PC-9 (cell line): Measurements from ENCODE around the gene FBXL14. TPM values are rescaled to one million over a fixed set of nuclear protein-coding genes. Genes with fewer than 3 reads are reported as not detected.

Source experiments
- BruUV-seq: library from RNA; stranded (reverse); fragments of 400-500 nt; replicated peaks from 2 replicates; lab custom pipeline; 2021; lab: Mats Ljungman, UMichigan
- CTCF ChIA-PET: fragments of 300-600 bp; sonication (Branson Sonifier 250); formaldehyde crosslinking; loops from one replicate; lab custom pipeline; 2022; ENCODE audit warnings: antibody characterized with exemption; lab: Charles Lee
- POLR2A ChIA-PET: fragments of 300-600 bp; sonication (Branson Sonifier 250); formaldehyde crosslinking; loops from one replicate; lab custom pipeline; 2022; ENCODE audit warnings: antibody characterized with exemption; ENCODE audit not compliant: unreplicated experiment; lab: Charles Lee
- DNase-seq, 2 experiments: peaks; one replicate each; pipeline versions ENCODE4 v3.0.0 to v3.0.0-alpha.2; 2015 to 2022; ENCODE audit warnings: mixed read lengths in 1 of 2
- H2AFZ ChIP-seq: fragments of 200-600 bp; sonication (generic); 2 replicates; pipeline ENCODE4 v1.8.1; 2017; ENCODE audit warnings: antibody characterized with exemption
- H3F3A ChIP-seq: fragments of 200-600 bp; sonication (generic); 2 replicates; pipeline ENCODE4 v1.8.1; 2017; ENCODE audit warnings: antibody characterized with exemption, mild to moderate bottlenecking, low read depth; ENCODE audit not compliant: insufficient read depth
- H3K27ac ChIP-seq: fragments of 200-600 bp; sonication (generic); 2 replicates; pipeline ENCODE4 v1.6.1; 2016; ENCODE audit warnings: mixed run types
- H3K27me3 ChIP-seq: fragments of 200-600 bp; sonication (generic); 2 replicates; pipeline ENCODE4 v1.6.1; 2016; ENCODE audit warnings: low read depth, mixed run types; ENCODE audit not compliant: insufficient read depth
- H3K36me3 ChIP-seq: fragments of 200-600 bp; sonication (generic); 2 replicates; pipeline ENCODE4 v1.6.1; 2016; ENCODE audit warnings: low read depth, mixed run types
- H3K4me1 ChIP-seq: fragments of 200-600 bp; sonication (generic); replicated peaks from 2 replicates; pipeline ENCODE4 v1.6.1; 2016; ENCODE audit warnings: mixed run types; ENCODE audit not compliant: insufficient read depth
- H3K4me2 ChIP-seq: fragments of 200-600 bp; sonication (generic); 2 replicates; pipeline ENCODE4 v1.6.1; 2017; ENCODE audit warnings: mixed run types
- H3K4me3 ChIP-seq: fragments of 200-600 bp; sonication (generic); 2 replicates; pipeline ENCODE4 v1.6.1; 2016; ENCODE audit warnings: mixed run types
- H3K79me2 ChIP-seq: fragments of 200-600 bp; sonication (generic); 2 replicates; pipeline ENCODE4 v1.6.1; 2017; ENCODE audit warnings: low read depth, mixed run types
- H3K9me2 ChIP-seq: fragments of 200-600 bp; sonication (generic); 2 replicates; pipeline ENCODE4 v1.8.1; 2017; ENCODE audit warnings: mild to moderate bottlenecking; ENCODE audit not compliant: insufficient read depth
- H3K9me3 ChIP-seq: fragments of 200-600 bp; sonication (generic); 2 replicates; pipeline ENCODE4 v1.8.1; 2016; ENCODE audit warnings: low read depth; ENCODE audit not compliant: insufficient read depth
- H4K20me1 ChIP-seq: fragments of 200-600 bp; sonication (generic); 2 replicates; pipeline ENCODE4 v1.8.1; 2017; ENCODE audit not compliant: insufficient read depth
- CTCF ChIP-seq: fragments of 200-600 bp; sonication (generic); conservative IDR thresholded peaks from 2 replicates; pipeline ENCODE4 v1.6.1; 2017; ENCODE audit warnings: mixed run types, antibody characterized with exemption, mild to moderate bottlenecking, moderate library complexity
- EZH2 ChIP-seq: fragments of 200-600 bp; sonication (generic); IDR thresholded peaks from 2 replicates; pipeline ENCODE4 v1.8.0; 2017; ENCODE audit warnings: antibody characterized with exemption, low read depth
- intact Hi-C: fragments of 100-400 bp; cut with micrococcal nuclease; formaldehyde crosslinking; loops from one replicate; pipeline ENCODE4 v1.10.0; 2022; ENCODE audit not compliant: unreplicated experiment
- total RNA-seq: library from RNA; stranded (reverse); gene quantifications from 2 replicates; pipeline ENCODE4 v1.2.3, GENCODE V29; 2021

The FBXL14 gene
- total RNA-seq, 1 experiment from 2014 or later, result 21.1 TPM

GRCh38 chr12:1517734-1518525 is 76.5 kb downstream of the FBXL14 start:
- H2AFZ ChIP-seq, result no peak overlapping the region
- peak overlapping the region; percentile 74; the same call in 1 of the 2 replicates for H3K4me2 ChIP-seq
- no peaks in the 10 kb centered on the region for H3K9me2 ChIP-seq
- TSS peak; percentile 73 for BruUV-seq
- ChIA-PET POLR2A (no interaction called here), CTCF (interaction anchor here (1.1 to 1.8 kb wide), 2 partner anchors 65 to 400 kb away, joined by 5 to 6 read pairs; no protein-coding TSS in a partner anchor)
- H3K27ac ChIP-seq, result no peak overlapping the region
- DNase-seq, result no peak
- no peaks in the 10 kb centered on the region for H3K79me2 ChIP-seq
- no peaks in the 10 kb centered on the region for H3K36me3 ChIP-seq
- intact Hi-C loops, result loop anchor here (1.0 to 5.0 kb wide), 4 partner anchors 64 to 401 kb away; no protein-coding TSS in a partner anchor
- TF ChIP-seq EZH2 (no peak), CTCF (no peak)
- no peak overlapping the region for H3K4me3 ChIP-seq
- H3K4me1 ChIP-seq, result peaks cover 28% of the 10 kb centered on the region
- peaks cover 8% of the 10 kb centered on the region; the same call in 1 of the 2 replicates for H3F3A ChIP-seq
- H3K27me3 ChIP-seq, result no peaks in the 10 kb centered on the region
- 0 out of 2 replicates have a peak, but pooled peaks cover 10% of the 10 kb centered on the region for H3K9me3 ChIP-seq
- no peaks in the 10 kb centered on the region for H4K20me1 ChIP-seq

- Histone ChIP-seq H3K9me2 (no peaks in the 10 kb centered on the region), H3K4me3 (no peak overlapping the region), H3K9me3 (0 out of 2 replicates have a peak, but pooled peaks cover 10% of the 10 kb centered on the region), H3F3A (peaks cover 8% of the 10 kb centered on the region; the same call in 1 of the 2 replicates), H2AFZ (no peak overlapping the region), H3K36me3 (no peaks in the 10 kb centered on the region), H3K27ac (no peak overlapping the region), H3K79me2 (no peaks in the 10 kb centered on the region), H3K4me2 (no peak overlapping the region), H3K27me3 (no peaks in the 10 kb centered on the region), H3K4me1 (peaks cover 28% of the 10 kb centered on the region), H4K20me1 (no peaks in the 10 kb centered on the region)
- TF ChIP-seq EZH2 (no peak), CTCF (peak; percentile 51; the same call in 1 of the 2 replicates)
- BruUV-seq, result no TSS peak
- POLR2A ChIA-PET, result no interaction called here
- CTCF ChIA-PET, result interaction anchor here (1.1 kb wide), 1 partner anchor 399 kb away, joined by 5 read pairs; no protein-coding TSS in a partner anchor
- intact Hi-C loops, result loop anchor here (1.0 to 5.0 kb wide), 4 partner anchors 65 to 400 kb away; no protein-coding TSS in a partner anchor
- DNase-seq, result peak in 1 of 2 experiments; percentile 77
Measured at GRCh38 chr12:1517007-1517406, 77.4 kb downstream of the FBXL14 start.

Other genes starting within 250 kb of the FBXL14 start
- gene WNT5B, start 34.6 kb upstream of the FBXL14 start, total RNA-seq, result 33.1 and 50.2 TPM in 2 replicates
- gene ADIPOR2, start 96.5 kb upstream of the FBXL14 start, total RNA-seq, result 76.0 and 107 TPM in 2 replicates
- not detected in 2 replicates for gene LRTM2, start 226.0 kb upstream of the FBXL14 start, total RNA-seq